ENCODE data around the gene CARD9. TPM values are rescaled to one million over a fixed set of nuclear protein-coding genes. Genes with fewer than 3 reads are reported as not detected.

Gene CARD9
- total RNA-seq, 1 experiment from 2014 or later = 1.2 TPM

GRCh38 chr9:136391737-136392537 is 18.5 kb upstream of the CARD9 start:
- Mint-ChIP-seq H3K36me3 (ENCODE audit: insufficient read depth, unreplicated experiment) (peaks cover 31% of the 10 kb centered on the region), H3K9me3 (ENCODE audit: low read depth, unreplicated experiment) (no peaks in the 10 kb centered on the region), H3K4me3 (ENCODE audit: low read depth, unreplicated experiment) (no peak overlapping the region), H3K27ac (ENCODE audit: unreplicated experiment) (no peak overlapping the region), H3K27me3 (ENCODE audit: unreplicated experiment) (no peaks in the 10 kb centered on the region), H3K4me1 (ENCODE audit: low read depth, unreplicated experiment) (no peaks in the 10 kb centered on the region)
- CTCF ChIA-PET = no interaction called here
- TF ChIP-seq CTCF (IDR thresholded peaks at IDR 0.05; ENCODE audit: unreplicated experiment) = no peak
- intact Hi-C loops (cut with micrococcal nuclease; ENCODE audit: unreplicated experiment) = no loop called here
- DNase-seq = no peak
- no TSS peak for BruUV-seq (replicated peaks)

- Mint-ChIP-seq H3K4me1 (ENCODE audit: low read depth, unreplicated experiment) (no peaks in the 10 kb centered on the region), H3K9me3 (ENCODE audit: low read depth, unreplicated experiment) (no peaks in the 10 kb centered on the region), H3K4me3 (ENCODE audit: low read depth, unreplicated experiment) (no peak overlapping the region), H3K27me3 (ENCODE audit: unreplicated experiment) (no peaks in the 10 kb centered on the region), H3K27ac (ENCODE audit: unreplicated experiment) (no peak overlapping the region), H3K36me3 (ENCODE audit: insufficient read depth, unreplicated experiment) (peaks cover 36% of the 10 kb centered on the region)
- CTCF ChIA-PET = no interaction called here
- BruUV-seq (replicated peaks) = no TSS peak
- intact Hi-C loops (cut with micrococcal nuclease; ENCODE audit: unreplicated experiment) = no loop called here
- TF ChIP-seq CTCF (IDR thresholded peaks at IDR 0.05; ENCODE audit: unreplicated experiment) = no peak
- DNase-seq = no peak
Observed at GRCh38 chr9:136389396-136389795, 15.9 kb upstream of the CARD9 start.

- Mint-ChIP-seq H3K27ac (ENCODE audit: unreplicated experiment) (no peak overlapping the region), H3K27me3 (ENCODE audit: unreplicated experiment) (no peaks in the 10 kb centered on the region), H3K4me1 (ENCODE audit: low read depth, unreplicated experiment) (no peaks in the 10 kb centered on the region), H3K36me3 (ENCODE audit: insufficient read depth, unreplicated experiment) (peaks cover 37% of the 10 kb centered on the region), H3K9me3 (ENCODE audit: low read depth, unreplicated experiment) (no peaks in the 10 kb centered on the region), H3K4me3 (ENCODE audit: low read depth, unreplicated experiment) (no peak overlapping the region)
- CTCF ChIA-PET = no interaction called here
- DNase-seq = no peak
- BruUV-seq (replicated peaks) = no TSS peak
- intact Hi-C loops (cut with micrococcal nuclease; ENCODE audit: unreplicated experiment) = no loop called here
- TF ChIP-seq CTCF (IDR thresholded peaks at IDR 0.05; ENCODE audit: unreplicated experiment) = no peak
Observed at GRCh38 chr9:136387217-136387616, 13.7 kb upstream of the CARD9 start.

- Mint-ChIP-seq H3K27me3 (ENCODE audit: unreplicated experiment) (no peaks in the 10 kb centered on the region), H3K4me1 (ENCODE audit: low read depth, unreplicated experiment) (no peaks in the 10 kb centered on the region), H3K27ac (ENCODE audit: unreplicated experiment) (no peak overlapping the region), H3K36me3 (ENCODE audit: insufficient read depth, unreplicated experiment) (peaks cover 34% of the 10 kb centered on the region), H3K4me3 (ENCODE audit: low read depth, unreplicated experiment) (no peak overlapping the region), H3K9me3 (ENCODE audit: low read depth, unreplicated experiment) (no peaks in the 10 kb centered on the region)
- DNase-seq = no peak
- TF ChIP-seq CTCF (IDR thresholded peaks at IDR 0.05; ENCODE audit: unreplicated experiment) = no peak
- no TSS peak for BruUV-seq (replicated peaks)
- CTCF ChIA-PET = interaction anchor here (0.6 kb wide), 1 partner anchor 204 kb away, joined by 3 read pairs; no protein-coding TSS in a partner anchor
- intact Hi-C loops (cut with micrococcal nuclease; ENCODE audit: unreplicated experiment) = no loop called here
Observed at GRCh38 chr9:136386018-136386417, 12.5 kb upstream of the CARD9 start.
